HG03280 (cell line): ENCODE data around the gene RARRES1.

Source experiments
- ATAC-seq: cut with Tn5 transposase; IDR thresholded peaks from one replicate; pipeline ENCODE4 v1.9.1; 2021; ENCODE audit warnings: mild to moderate bottlenecking, moderate library complexity; ENCODE audit not compliant: unreplicated experiment

RARRES1 gene

GRCh38 chr3:158731938-158732855 lies at the start of gene RARRES1:
Gene RARRES1 (minus strand): TSS chr3:158732457. CDS start chr3:158732415, 42 bp downstream.
- ATAC-seq = peak; percentile 64

GRCh38 chr3:158781849-158782248 lies 49.6 kb upstream of the RARRES1 start:
- ATAC-seq = no peak

- no peak for ATAC-seq
These were observed 48.9 kb upstream of the RARRES1 start for GRCh38 chr3:158781191-158781590.

GRCh38 chr3:158780766-158781165 lies 48.5 kb upstream of the RARRES1 start:
- ATAC-seq = no peak

- no peak for ATAC-seq
These were observed 45.1 kb upstream of the RARRES1 start for GRCh38 chr3:158777161-158777873.

- no peak for ATAC-seq
These were observed 44.3 kb upstream of the RARRES1 start for GRCh38 chr3:158776531-158776930.

GRCh38 chr3:158775426-158776410 lies 43.5 kb upstream of the RARRES1 start:
- peak; percentile 61 for ATAC-seq

GRCh38 chr3:158774965-158775364 lies 42.7 kb upstream of the RARRES1 start:
- no peak for ATAC-seq

GRCh38 chr3:158773845-158774830 lies 41.9 kb upstream of the RARRES1 start:
- ATAC-seq = no peak

GRCh38 chr3:158773166-158773565 lies 40.9 kb upstream of the RARRES1 start:
- no peak for ATAC-seq

- no peak for ATAC-seq
These were observed 39.7 kb upstream of the RARRES1 start for GRCh38 chr3:158771982-158772381.

- ATAC-seq = no peak
These were observed 39.3 kb upstream of the RARRES1 start for GRCh38 chr3:158771577-158771976.

GRCh38 chr3:158770741-158771350 lies 38.6 kb upstream of the RARRES1 start:
- ATAC-seq = no peak

GRCh38 chr3:158769952-158770740 lies 37.9 kb upstream of the RARRES1 start:
- ATAC-seq = peak; percentile 60

- ATAC-seq = no peak
These were observed 37.3 kb upstream of the RARRES1 start for GRCh38 chr3:158769549-158769948.

GRCh38 chr3:158768881-158769543 lies 36.8 kb upstream of the RARRES1 start:
- no peak for ATAC-seq

GRCh38 chr3:158768361-158768787 lies 36.1 kb upstream of the RARRES1 start:
- no peak for ATAC-seq

GRCh38 chr3:158766364-158766763 lies 34.1 kb upstream of the RARRES1 start:
- no peak for ATAC-seq
